ENCODE data around the gene SLC39A13. TPM values are rescaled to one million over a fixed set of nuclear protein-coding genes. Genes with fewer than 3 reads are reported as not detected.
A peak's percentile ranks its signal among the peaks of the same experiment; 100 is the strongest.

The SLC39A13 gene
- total RNA-seq, 1 experiment from 2014 or later: 29.2 TPM

DNA sequence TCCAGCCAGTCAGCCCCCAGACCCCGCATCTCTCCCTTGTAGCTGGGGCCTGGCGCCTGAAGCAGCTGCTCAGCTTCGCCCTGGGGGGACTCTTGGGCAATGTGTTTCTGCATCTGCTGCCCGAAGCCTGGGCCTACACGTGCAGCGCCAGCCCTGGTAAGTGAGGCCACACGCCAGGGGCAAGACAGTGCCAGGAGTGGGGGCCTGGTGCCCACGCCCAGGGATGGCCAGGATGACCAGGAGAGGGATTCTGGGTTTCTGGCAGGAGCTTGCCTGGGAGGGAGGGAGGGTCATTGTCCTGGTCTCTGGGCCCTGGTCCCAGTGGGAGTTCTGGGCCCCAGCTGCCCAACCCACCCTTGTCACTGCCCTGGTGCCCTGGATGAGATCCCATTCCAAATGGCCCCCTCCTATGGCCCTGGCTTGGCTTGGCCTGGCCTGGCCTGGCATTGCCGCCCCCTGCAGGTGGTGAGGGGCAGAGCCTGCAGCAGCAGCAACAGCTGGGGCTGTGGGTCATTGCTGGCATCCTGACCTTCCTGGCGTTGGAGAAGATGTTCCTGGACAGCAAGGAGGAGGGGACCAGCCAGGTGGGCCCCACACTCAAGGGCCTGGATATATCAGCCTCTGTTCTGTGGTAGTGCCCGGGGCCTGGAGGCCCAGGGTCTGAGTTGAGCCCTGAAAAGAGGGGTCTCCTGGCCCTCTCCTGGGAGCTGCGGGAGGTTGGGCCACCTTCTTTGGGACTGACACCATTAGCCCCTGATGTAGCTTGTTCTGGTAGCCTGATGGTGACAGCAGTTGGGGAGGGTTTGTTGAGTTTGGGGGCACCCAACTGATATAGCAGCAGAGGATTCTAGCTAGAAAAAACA lies 3.7 kb downstream of the SLC39A13 start:
- H3K4ac ChIP-seq (ENCODE audit: low read depth, low read length): no peak overlapping the region
- H3K23me2 ChIP-seq (ENCODE audit: insufficient read length, low read depth, low read length, poor library complexity, severe bottlenecking): peaks cover 15% of the 10 kb centered on the region
- no peaks in the 10 kb centered on the region for H3K9me3 ChIP-seq (ENCODE audit: control insufficient read depth, low read depth, low read length)
- H3K14ac ChIP-seq (ENCODE audit: insufficient read depth, low read length): no peak overlapping the region
- peaks cover 13 to 20% of the 10 kb centered on the region in 2 experiments for H3K4me1 Mint-ChIP-seq
- H3K9me3 Mint-ChIP-seq: no peaks in the 10 kb centered on the region; a peak in 1 of 5 replicates
- no peaks in the 10 kb centered on the region for H4K20me1 ChIP-seq (ENCODE audit: control insufficient read depth, insufficient read depth, insufficient read length)
- no peak overlapping the region for H3K18ac ChIP-seq (ENCODE audit: insufficient read length, low read depth, low read length)
- no peaks in the 10 kb centered on the region for H3K79me1 ChIP-seq (ENCODE audit: insufficient read depth, low read depth, low read length, poor library complexity, severe bottlenecking)
- H3K36me3 Mint-ChIP-seq (ENCODE audit: insufficient read depth in 1 of 3, low read depth in 3 of 3): peaks cover 12 to 22% (median 17%) of the 10 kb centered on the region in 3 experiments
- H3K27me3 Mint-ChIP-seq (ENCODE audit: low read depth): no peaks in the 10 kb centered on the region
- no peak overlapping the region for H2AFZ ChIP-seq (ENCODE audit: low read length)
- no peak overlapping the region for H2BK15ac ChIP-seq (ENCODE audit: low read depth, low read length)
- no peak overlapping the region for H2AK5ac ChIP-seq (ENCODE audit: insufficient read length, low read length)
- H3K79me2 ChIP-seq (ENCODE audit: insufficient read depth, low read length): no peaks in the 10 kb centered on the region
- H2BK12ac ChIP-seq (ENCODE audit: insufficient read length, low read depth, low read length): no peak overlapping the region
- no peak overlapping the region for H3K56ac ChIP-seq (ENCODE audit: insufficient read length, low read depth, low read length)
- no peak overlapping the region for H2BK120ac ChIP-seq (ENCODE audit: low read depth, low read length, poor library complexity, severe bottlenecking)
- H2BK20ac ChIP-seq (ENCODE audit: low read depth, low read length, poor library complexity, severe bottlenecking): no peak overlapping the region
- no peak overlapping the region for H3K9ac ChIP-seq (ENCODE audit: extremely low read depth, insufficient read length, low read length)
- no peak overlapping the region for H3K27ac ChIP-seq (ENCODE audit: insufficient read length, low read depth, low read length)
- H3K4me1 ChIP-seq (ENCODE audit: insufficient read depth, low read length): 0 out of 2 replicates have a peak, but pooled peaks cover 2% of the 10 kb centered on the region
- no peak overlapping the region for H2BK5ac ChIP-seq (ENCODE audit: insufficient read length, low read length)
- H3T11ph ChIP-seq (ENCODE audit: low read length): no peak overlapping the region
- H3K4me2 ChIP-seq (ENCODE audit: insufficient read depth, insufficient read length, low read length): no peak overlapping the region
- no peaks in the 10 kb centered on the region for H3K27me3 ChIP-seq (ENCODE audit: insufficient read depth, low read length)
- no peak overlapping the region for H3K4me3 Mint-ChIP-seq
- no CpG with 5 or more reads among the region's 12 CpGs for WGBS (ENCODE audit: extremely low coverage, insufficient read length, low lambda C conversion rate)
- no peak overlapping the region for H4K91ac ChIP-seq (ENCODE audit: insufficient read length, low read depth, low read length)
- DNase-seq: peak; percentile 82
- no peak overlapping the region for H4K5ac ChIP-seq (ENCODE audit: insufficient read length, low read depth, low read length)
- H4K8ac ChIP-seq (replicated peaks; ENCODE audit: insufficient read length, low read depth, low read length): no peak overlapping the region
- no peak overlapping the region for H3K27ac Mint-ChIP-seq
- TF ChIP-seq, protein P1, sequence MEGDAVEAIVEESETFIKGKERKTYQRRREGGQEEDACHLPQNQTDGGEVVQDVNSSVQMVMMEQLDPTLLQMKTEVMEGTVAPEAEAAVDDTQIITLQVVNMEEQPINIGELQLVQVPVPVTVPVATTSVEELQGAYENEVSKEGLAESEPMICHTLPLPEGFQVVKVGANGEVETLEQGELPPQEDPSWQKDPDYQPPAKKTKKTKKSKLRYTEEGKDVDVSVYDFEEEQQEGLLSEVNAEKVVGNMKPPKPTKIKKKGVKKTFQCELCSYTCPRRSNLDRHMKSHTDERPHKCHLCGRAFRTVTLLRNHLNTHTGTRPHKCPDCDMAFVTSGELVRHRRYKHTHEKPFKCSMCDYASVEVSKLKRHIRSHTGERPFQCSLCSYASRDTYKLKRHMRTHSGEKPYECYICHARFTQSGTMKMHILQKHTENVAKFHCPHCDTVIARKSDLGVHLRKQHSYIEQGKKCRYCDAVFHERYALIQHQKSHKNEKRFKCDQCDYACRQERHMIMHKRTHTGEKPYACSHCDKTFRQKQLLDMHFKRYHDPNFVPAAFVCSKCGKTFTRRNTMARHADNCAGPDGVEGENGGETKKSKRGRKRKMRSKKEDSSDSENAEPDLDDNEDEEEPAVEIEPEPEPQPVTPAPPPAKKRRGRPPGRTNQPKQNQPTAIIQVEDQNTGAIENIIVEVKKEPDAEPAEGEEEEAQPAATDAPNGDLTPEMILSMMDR (conservative IDR thresholded peaks at IDR 0.05): peak; percentile 94
- H3K23ac ChIP-seq (ENCODE audit: insufficient read length, low read depth, low read length): no peak overlapping the region
